Tibial nerve (tissue), 4 donors: ENCODE measurements around the gene FLYWCH1.

Experiments used
- EP300 ChIP-seq, 2 donors: sonication (generic); formaldehyde crosslinking; IDR thresholded peaks; one replicate each; pipeline ENCODE4 v1.6.1; 2017; ENCODE audit warnings: antibody characterized with exemption in 2 of 2, mild to moderate bottlenecking in 1 of 2
- TF ChIP-seq, protein P1 (sequence below), 5 experiments: fragments of 200-600 bp in 3 of 5; fragments of 450-650 bp in 2 of 5; sonication (generic) in 3 of 5; IDR thresholded peaks; one replicate each; pipeline ENCODE4 v1.5.1; 2016 to 2019; ENCODE audit warnings: antibody characterized with exemption in 5 of 5, mild to moderate bottlenecking in 3 of 5, moderate library complexity in 2 of 5

DNA sequence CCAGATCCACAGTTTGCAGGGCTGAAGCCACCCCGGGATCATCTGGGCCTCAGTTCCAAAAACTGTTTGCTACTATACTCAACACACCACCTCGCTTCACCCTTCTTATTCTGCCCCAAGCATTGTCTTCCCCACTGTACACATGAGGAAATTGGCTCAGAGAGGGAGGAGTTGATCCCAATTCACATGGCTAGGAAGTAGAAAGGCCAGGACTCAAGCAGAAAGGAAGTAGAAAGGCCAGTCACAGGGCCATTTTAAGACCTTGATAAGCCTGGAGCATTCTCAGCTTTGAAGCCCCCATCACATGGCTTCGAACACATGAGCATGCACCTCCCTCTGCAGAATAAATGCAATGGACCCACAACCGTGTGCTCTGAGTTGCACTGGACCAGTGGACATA, 46.1 kb upstream of the FLYWCH1 start:
- TF ChIP-seq, protein P1, sequence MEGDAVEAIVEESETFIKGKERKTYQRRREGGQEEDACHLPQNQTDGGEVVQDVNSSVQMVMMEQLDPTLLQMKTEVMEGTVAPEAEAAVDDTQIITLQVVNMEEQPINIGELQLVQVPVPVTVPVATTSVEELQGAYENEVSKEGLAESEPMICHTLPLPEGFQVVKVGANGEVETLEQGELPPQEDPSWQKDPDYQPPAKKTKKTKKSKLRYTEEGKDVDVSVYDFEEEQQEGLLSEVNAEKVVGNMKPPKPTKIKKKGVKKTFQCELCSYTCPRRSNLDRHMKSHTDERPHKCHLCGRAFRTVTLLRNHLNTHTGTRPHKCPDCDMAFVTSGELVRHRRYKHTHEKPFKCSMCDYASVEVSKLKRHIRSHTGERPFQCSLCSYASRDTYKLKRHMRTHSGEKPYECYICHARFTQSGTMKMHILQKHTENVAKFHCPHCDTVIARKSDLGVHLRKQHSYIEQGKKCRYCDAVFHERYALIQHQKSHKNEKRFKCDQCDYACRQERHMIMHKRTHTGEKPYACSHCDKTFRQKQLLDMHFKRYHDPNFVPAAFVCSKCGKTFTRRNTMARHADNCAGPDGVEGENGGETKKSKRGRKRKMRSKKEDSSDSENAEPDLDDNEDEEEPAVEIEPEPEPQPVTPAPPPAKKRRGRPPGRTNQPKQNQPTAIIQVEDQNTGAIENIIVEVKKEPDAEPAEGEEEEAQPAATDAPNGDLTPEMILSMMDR (IDR thresholded peaks at IDR 0.05), result no peak
- TF ChIP-seq EP300 (IDR thresholded peaks at IDR 0.05), result no peak
